ENCODE data around the gene TNFSF12. TPM values are rescaled to one million over a fixed set of nuclear protein-coding genes. Genes with fewer than 3 reads are reported as not detected.
A peak's percentile ranks its signal among the peaks of the same experiment; 100 is the strongest.

TNFSF12 gene
- total RNA-seq, 1 donor from 2014 or later, result 91.3 TPM

DNA sequence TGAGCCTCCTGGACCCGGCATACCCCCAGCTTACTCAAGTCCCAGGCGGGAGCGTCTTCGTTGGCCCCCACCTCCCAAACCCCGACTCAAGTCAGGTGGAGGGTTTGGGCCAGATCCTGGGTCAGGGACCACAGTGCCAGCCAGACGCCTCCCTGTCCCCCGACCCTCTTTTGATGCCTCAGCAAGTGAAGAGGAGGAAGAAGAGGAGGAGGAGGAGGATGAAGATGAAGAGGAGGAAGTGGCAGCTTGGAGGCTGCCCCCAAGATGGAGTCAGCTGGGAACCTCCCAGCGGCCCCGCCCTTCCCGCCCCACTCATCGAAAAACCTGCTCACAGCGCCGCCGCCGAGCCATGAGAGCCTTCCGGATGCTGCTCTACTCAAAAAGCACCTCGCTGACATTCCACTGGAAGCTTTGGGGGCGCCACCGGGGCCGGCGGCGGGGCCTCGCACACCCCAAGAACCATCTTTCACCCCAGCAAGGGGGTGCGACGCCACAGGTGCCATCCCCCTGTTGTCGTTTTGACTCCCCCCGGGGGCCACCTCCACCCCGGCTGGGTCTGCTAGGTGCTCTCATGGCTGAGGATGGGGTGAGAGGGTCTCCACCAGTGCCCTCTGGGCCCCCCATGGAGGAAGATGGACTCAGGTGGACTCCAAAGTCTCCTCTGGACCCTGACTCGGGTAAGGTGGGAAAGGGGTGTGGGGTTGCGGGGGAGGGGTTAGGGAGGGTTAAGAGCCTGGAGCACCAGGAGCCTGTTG is 14.4 kb downstream of the TNFSF12 start:
- Histone ChIP-seq H3K9me3 (no peaks in the 10 kb centered on the region), H3K27me3 (ENCODE audit: low read depth) (no peaks in the 10 kb centered on the region), H3K27ac (no peak overlapping the region), H3K4me1 (peaks cover 53% of the 10 kb centered on the region), H3K36me3 (peaks cover 57% of the 10 kb centered on the region), H3K4me3 (peak overlapping the region; percentile 94)
- ATAC-seq (no peak), DNase-seq (no peak)
- intact Hi-C loops (cut with DNase I), result no loop called here
- TF ChIP-seq, protein P1, sequence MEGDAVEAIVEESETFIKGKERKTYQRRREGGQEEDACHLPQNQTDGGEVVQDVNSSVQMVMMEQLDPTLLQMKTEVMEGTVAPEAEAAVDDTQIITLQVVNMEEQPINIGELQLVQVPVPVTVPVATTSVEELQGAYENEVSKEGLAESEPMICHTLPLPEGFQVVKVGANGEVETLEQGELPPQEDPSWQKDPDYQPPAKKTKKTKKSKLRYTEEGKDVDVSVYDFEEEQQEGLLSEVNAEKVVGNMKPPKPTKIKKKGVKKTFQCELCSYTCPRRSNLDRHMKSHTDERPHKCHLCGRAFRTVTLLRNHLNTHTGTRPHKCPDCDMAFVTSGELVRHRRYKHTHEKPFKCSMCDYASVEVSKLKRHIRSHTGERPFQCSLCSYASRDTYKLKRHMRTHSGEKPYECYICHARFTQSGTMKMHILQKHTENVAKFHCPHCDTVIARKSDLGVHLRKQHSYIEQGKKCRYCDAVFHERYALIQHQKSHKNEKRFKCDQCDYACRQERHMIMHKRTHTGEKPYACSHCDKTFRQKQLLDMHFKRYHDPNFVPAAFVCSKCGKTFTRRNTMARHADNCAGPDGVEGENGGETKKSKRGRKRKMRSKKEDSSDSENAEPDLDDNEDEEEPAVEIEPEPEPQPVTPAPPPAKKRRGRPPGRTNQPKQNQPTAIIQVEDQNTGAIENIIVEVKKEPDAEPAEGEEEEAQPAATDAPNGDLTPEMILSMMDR (IDR thresholded peaks at IDR 0.05), result no peak

DNA sequence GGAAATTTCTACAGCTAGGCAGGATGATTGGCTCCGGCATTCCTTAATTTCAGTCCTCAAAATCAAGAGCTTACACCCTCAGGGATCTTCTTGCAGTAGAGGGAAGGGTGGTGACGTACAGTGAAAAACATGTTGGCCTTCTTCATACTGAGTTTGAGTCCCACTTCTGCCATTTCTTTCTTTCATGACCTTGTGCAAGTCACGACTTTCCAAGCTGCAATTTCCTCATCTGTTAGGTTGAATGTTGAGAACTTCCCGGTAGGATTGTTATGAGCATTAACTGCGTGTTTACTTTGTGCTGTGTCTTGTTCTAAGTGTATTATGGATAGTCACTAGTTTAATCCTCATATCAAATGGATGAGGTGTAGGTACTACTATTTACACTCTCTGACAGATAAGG is 20.7 kb downstream of the TNFSF12 start:
- Histone ChIP-seq H3K27me3 (ENCODE audit: low read depth) (no peaks in the 10 kb centered on the region), H3K27ac (no peak overlapping the region), H3K4me3 (no peak overlapping the region), H3K9me3 (no peaks in the 10 kb centered on the region), H3K4me1 (peaks cover 22% of the 10 kb centered on the region), H3K36me3 (peaks cover 74% of the 10 kb centered on the region)
- TF ChIP-seq, protein P1 (IDR thresholded peaks at IDR 0.05), result no peak
- intact Hi-C loops (cut with DNase I), result no loop called here
- DNase-seq, result no peak
- no peak for ATAC-seq

- Histone ChIP-seq H3K36me3 (peaks cover 74% of the 10 kb centered on the region), H3K9me3 (no peaks in the 10 kb centered on the region), H3K4me1 (peaks cover 30% of the 10 kb centered on the region), H3K4me3 (no peak overlapping the region), H3K27me3 (ENCODE audit: low read depth) (no peaks in the 10 kb centered on the region), H3K27ac (no peak overlapping the region)
- ATAC-seq, result no peak
- DNase-seq, result no peak
- TF ChIP-seq, protein P1 (IDR thresholded peaks at IDR 0.05), result no peak
- intact Hi-C loops (cut with DNase I), result no loop called here
Measured at GRCh38 chr17:7570351-7570750, 21.5 kb downstream of the TNFSF12 start.

DNA sequence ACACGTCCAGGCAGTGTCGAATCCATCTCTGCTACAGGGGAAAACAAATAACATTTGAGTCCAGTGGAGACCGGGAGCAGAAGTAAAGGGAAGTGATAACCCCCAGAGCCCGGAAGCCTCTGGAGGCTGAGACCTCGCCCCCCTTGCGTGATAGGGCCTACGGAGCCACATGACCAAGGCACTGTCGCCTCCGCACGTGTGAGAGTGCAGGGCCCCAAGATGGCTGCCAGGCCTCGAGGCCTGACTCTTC is 23.4 kb downstream of the TNFSF12 start:
- peak overlapping the region; percentile 81 for H3K4me3 ChIP-seq
- no peaks in the 10 kb centered on the region for H3K9me3 ChIP-seq
- DNase-seq (no peak), ATAC-seq (no peak)
- H3K36me3 ChIP-seq, result peaks cover 74% of the 10 kb centered on the region
- intact Hi-C loops (cut with DNase I), result no loop called here
- no peaks in the 10 kb centered on the region for H3K27me3 ChIP-seq (ENCODE audit: low read depth)
- TF ChIP-seq, protein P1 (IDR thresholded peaks at IDR 0.05), result no peak
- peak overlapping the region; percentile 83 for H3K27ac ChIP-seq
- H3K4me1 ChIP-seq, result peaks cover 49% of the 10 kb centered on the region

DNA sequence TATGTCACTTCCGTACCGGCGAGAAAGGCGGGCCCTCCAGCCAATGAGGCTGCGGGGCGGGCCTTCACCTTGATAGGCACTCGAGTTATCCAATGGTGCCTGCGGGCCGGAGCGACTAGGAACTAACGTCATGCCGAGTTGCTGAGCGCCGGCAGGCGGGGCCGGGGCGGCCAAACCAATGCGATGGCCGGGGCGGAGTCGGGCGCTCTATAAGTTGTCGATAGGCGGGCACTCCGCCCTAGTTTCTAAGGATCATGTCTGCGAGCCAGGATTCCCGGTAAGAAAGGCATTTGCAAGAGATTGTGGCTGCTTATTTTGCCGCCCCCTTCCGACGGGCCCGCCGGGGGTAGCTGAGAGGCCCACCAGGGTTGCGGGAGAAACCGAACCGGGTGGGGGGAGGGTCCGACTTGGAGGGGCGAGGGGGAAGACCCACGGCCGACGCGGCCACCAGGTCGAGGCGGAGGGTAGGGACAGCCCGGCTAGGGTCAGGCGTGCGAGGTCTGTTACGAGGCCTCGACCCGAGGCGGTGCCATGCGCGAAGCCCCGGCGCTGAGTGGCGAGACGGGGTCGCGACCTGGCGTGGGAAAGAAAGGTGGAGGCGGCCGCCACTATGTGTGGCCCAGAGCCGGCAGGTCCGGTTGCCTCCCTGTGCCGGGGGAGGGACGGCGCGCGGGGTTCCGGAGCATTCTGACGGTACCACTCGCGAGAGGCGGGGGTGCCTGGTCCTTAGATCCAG is 23.9 kb downstream of the TNFSF12 start:
- Histone ChIP-seq H3K36me3 (peaks cover 75% of the 10 kb centered on the region), H3K4me1 (peaks cover 54% of the 10 kb centered on the region), H3K27me3 (ENCODE audit: low read depth) (no peaks in the 10 kb centered on the region), H3K9me3 (no peaks in the 10 kb centered on the region), H3K27ac (peak overlapping the region; percentile 97), H3K4me3 (peak overlapping the region; percentile 81)
- peak; percentile 95 to 96 for ATAC-seq
- DNase-seq, result peak; percentile 99
- TF ChIP-seq, protein P1 (IDR thresholded peaks at IDR 0.05), result no peak
- intact Hi-C loops (cut with DNase I), result no loop called here
